HL-60/S4 treated with retinoic acid at 250 ng/mL for 4 days and 3 days (cell line): ENCODE measurements around the gene DUSP22.

Experiments
- in situ Hi-C: fragments of 300-500 bp; cut with MboI; formaldehyde crosslinking; loops from 2 replicates; pipeline ENCODE4 v1.7.0; 2022; ENCODE audit warnings: low sequenced_read_pairs

The DUSP22 gene

DNA sequence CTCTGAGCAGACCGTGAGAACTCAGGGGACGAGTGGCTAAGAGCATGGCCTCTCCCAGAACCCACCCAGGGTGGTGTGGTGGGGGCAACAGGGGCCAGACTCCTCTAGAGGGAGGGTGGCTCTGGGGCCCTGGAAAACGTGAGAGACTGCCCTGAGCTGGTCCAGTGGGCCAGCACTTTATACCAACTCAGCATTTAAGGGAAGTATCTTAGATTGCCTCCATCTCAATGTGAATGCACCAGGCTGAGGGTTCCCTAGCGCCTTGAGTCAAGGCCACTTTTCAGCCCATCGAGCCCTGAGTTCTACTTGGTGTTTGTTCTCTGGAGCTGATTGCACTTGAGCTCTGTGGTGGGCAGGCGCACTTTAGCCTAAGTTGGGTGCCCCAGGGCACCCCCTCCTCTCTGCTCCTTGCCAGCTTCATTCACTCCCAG is 57.2 kb downstream of the DUSP22 start:
- in situ Hi-C loops, result no loop called here

- in situ Hi-C loops, result no loop called here
Observed at GRCh38 chr6:350371-350770, 58.1 kb downstream of the DUSP22 start.

- in situ Hi-C loops, result no loop called here
Observed at GRCh38 chr6:351011-351866, 59.0 kb downstream of the DUSP22 start.

- in situ Hi-C loops, result no loop called here
Observed at GRCh38 chr6:351867-352289, 59.6 kb downstream of the DUSP22 start.

- in situ Hi-C loops, result no loop called here
Observed at GRCh38 chr6:352474-352873, 60.2 kb downstream of the DUSP22 start.

GRCh38 chr6:352896-353470 is 60.7 kb downstream of the DUSP22 start:
- in situ Hi-C loops, result no loop called here

GRCh38 chr6:353642-354614 is 61.6 kb downstream of the DUSP22 start:
- in situ Hi-C loops, result no loop called here

DNA sequence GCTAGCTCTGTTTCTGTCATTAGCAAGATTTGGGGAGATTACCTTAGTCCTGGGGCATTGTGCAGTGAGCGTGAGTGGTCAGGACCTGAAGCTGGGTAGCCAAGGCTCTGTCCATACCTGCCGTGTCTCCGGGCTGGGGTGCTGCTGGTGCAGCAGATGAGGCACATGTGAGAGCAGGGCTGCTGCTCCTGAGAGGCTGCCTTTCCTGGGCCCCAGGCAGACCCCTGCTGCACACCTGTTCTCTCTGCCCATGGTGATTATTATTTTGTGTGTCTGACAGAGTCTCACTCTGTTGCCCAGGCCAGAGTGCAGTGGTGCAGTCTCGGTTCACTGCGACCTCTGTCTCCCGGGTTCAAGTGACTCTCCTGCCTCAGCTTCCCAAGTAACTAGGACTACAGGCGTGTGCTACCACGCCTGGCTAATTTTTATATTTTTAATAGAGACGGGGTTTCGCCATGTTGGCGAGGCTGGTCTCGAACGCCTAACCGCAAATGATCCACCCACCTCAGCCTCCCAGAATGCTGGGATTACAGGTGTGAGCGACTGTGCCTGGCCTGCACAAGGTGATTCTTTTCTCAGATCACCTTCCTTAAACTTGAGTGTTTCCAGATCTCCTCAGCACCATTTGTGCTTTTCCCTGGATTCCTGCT is 62.5 kb downstream of the DUSP22 start:
- in situ Hi-C loops, result no loop called here

- in situ Hi-C loops, result no loop called here
Observed at GRCh38 chr6:355373-356208, 63.3 kb downstream of the DUSP22 start.

- in situ Hi-C loops, result no loop called here
Observed at GRCh38 chr6:356828-357251, 64.6 kb downstream of the DUSP22 start.

DNA sequence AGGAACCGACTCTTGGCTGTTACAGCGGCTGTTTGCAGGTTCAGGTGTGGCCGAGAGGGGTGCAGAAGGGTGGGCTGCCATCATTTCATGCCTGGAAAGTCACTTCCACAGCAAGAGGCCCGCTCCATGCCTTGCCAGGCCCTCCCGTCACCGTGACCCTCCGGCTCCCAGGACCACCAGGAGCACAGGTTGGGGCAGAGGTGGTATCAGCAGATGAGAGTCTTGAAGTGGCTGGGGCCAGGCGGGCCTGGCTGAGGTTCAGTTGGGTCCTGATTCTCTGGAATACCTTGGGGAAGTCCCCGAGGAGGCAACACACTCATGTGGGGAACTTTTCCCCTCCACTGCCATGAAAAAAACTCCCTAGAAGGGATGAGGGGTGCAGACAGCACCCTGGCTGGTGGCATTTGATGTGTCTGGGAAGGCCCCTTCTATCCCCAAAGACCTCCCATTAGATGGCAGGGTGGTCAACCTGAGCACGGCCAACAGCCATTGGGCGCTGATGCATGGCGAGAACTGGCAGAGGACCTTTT is 65.0 kb downstream of the DUSP22 start:
- in situ Hi-C loops, result no loop called here

- in situ Hi-C loops, result no loop called here
Observed at GRCh38 chr6:357791-358341, 65.6 kb downstream of the DUSP22 start.

GRCh38 chr6:358432-358831 is 66.1 kb downstream of the DUSP22 start:
- in situ Hi-C loops, result no loop called here

DNA sequence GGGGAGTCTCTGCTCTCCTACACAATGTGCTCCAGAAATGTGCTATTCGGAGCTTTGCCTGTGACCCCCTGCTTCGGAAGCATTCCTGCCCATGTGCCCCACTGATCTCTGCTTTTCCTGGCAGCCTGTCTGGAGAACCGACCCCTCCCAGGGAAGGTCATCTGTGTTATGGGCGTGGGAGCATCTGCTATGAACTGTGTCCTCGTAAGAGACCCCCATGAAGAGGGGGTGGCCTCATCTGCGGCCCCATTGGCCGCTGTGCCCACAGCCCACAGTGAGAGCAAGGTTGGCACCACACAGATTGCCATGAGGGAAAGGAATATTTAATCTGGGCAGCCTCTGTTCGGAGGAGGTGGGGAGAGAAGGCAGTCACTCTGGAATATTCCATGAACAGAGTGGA is 66.6 kb downstream of the DUSP22 start:
- in situ Hi-C loops, result no loop called here

DNA sequence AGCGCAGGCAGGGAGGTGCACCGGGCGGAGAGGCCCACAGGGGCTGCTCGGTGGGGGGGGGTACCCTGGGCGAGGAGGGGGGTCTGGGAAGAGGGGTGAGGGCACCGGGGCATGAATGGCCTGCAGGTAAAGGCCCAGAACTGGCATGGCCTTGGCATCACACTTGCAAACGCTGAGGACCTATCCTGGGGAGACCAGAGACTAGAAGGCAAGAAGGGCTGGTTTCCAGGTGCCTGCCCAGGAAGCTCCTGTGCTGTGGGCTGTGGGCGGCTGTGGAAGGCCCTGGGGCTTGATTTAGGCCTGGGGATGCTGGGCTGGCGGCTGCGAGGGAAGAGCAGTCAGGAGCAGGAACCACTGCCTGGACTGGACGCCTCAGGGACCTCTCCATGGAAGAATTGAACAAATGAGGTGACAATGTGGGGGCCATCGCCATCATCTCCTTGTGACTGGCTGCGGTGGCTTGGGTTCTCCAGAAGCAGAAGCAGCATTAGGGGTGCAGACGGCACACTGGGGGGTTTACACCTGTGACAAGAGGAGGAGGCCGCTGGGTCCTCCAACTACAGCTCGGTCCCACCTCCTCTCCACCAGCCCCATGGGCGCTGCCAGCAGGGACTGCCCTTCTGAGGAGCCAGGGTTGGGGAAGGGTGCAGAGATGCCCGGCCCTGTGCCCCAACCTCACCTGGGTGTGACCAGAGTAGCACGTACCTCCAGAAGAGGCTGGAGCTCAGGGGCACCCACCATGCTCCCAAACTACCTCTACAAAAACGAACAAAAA is 67.2 kb downstream of the DUSP22 start:
- in situ Hi-C loops, result no loop called here

DNA sequence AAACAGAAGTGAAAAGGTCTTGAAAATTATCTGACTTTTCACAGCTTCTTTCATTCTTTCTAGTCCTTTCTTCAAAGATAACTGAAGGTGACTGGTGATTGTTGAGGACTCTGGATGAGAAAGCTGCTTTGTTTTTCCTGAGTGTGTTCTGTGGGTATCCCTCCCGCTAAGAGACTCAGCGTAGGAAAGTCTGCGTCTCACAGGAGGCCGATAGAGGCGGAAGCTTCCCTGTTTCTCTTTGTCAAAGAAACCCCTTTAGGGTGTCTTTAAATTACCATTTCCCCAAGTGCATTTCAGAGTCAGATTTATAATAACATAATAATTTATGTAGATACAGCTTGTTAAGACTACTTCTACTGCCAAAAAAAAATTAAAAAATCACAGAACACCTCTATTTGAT is 68.1 kb downstream of the DUSP22 start:
- in situ Hi-C loops, result no loop called here

DNA sequence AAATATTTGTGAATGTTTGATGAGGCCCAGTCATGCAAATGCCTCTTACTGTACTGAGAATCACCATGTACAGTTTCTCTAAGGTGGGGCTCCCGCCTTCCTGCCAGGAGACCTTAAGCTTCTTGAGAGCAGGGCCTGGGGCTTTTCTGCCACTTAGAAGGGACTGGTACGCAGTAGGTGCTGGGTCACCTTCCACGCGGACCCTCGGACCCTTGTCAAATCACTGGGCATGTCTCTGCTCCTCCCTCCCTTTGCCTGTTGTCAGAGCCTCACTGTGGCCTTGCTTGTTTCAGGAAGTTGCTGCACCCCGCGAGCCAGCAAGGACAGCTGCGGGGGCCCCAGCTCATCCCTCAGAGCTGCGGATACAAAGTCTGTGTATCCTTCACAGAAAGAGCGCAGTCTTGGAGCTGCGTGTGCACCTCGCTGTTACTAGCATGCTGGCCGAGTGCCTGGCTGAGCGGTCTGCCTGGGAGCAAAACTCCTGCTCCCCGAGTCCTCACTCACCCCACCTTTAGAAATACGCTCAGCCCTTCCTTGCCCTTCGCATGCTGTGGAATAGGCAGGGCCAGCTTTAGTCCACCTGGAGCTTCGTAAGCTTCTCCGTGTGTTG is 68.6 kb downstream of the DUSP22 start:
- in situ Hi-C loops, result no loop called here
